GM18511 (cell line): ENCODE results near the gene DUSP16.
"Not testable (repeated sequence)": the region's sequence is repeated elsewhere in the genome, so short reads cannot be mapped to it uniquely, and the experiment has no call there.

ENCODE experiments used
- ATAC-seq: cut with Tn5 transposase; IDR thresholded peaks from one replicate; pipeline ENCODE4 v1.9.1; 2021; ENCODE audit warnings: mild to moderate bottlenecking, moderate library complexity; ENCODE audit not compliant: unreplicated experiment

The DUSP16 gene

DNA sequence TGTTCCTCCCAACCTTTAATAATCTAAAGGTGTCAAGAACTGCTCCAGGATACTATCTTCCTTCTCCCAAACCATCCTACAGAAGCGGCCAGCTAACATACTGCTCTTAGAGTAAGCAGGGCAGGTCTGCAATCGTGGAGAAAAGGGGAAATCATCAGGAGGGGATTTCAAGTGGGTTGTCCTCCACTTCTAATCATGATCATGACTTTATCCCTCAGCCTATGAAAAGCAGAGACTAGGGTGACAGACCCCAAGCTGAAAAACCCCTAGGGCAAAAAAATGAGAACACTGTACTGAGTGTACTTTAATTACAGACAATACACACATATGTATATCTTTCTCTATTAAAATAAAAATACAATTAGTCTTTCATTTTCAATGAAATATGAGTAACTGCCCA is 13.9 kb downstream of the DUSP16 start:
- ATAC-seq, result no peak

DNA sequence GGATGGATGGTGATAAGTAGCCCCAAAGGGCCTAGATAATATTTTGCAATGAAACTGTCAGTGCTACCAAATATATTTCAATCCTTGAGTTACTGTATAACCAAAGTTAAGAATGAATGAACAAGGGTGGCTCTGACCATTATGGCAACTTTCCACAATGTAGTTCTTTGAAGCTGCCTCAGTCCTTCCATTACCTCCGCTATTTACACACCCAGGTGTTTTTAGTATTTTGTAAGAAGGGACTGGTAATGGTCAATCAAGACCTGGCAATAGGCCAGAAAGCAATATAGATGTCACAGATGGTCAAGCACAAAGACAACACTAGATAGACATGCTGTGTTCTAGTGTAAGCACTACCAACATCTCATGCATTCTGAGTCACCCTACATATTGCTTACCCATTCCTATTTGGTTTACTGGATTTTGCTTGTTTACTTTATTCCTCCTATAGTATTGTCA is 16.3 kb downstream of the DUSP16 start:
- no peak for ATAC-seq

DNA sequence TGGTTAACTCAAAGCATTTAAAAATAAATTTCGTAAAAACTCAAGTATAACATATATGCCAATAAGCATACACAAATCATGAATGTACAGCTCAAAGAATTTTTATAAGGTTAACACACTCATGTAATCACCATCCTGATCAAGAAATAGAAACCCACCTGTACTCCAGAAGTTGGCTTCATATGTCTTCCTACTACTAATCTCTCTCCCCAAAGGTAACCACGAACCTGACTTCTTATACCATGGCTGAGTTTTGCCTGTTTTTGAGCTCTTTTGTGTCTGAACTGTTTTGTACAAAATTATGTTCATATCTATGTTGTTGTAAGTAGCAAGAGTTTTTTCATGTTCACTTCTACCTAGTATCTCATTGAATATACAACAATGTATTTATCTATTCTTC is 18.7 kb downstream of the DUSP16 start:
- ATAC-seq, result no peak

DNA sequence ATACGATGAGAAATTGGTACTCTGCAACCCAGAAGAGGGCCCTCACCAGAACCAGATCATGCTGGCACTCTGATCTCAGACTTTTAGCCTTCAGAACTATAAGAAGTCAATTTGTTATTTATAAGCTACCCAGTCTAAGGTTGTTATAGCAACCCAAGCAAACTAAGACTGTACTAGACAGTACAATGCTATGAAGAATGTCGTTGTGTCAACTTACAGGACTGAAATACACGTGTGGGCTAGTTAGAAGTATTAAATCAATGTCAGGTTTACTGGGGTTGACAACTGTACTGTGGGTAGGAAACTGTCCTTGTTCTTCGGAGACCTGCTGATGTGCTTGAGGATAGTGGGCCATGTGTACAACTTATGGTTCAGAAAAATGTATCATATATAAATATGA is 19.7 kb downstream of the DUSP16 start:
- ATAC-seq, result no peak

DNA sequence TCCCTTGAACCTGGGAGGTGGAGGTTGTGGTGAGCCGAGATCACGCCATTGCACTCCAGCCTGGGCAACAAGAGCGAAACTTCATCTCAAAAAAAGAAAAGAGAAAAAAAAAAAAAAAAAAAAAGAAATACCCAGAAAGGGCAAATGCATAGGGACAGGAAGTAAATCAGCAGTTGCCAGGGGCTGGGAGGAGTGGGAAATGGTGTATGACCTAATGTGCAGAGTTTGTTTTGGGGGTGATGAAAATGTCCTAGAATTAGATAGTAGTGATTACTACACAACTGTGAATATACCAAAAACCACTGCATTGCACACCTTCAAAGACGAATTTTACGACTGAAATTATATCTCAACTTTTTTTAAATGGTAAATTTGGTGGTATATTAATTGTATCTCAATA is 20.4 kb downstream of the DUSP16 start:
- no peak for ATAC-seq

DNA sequence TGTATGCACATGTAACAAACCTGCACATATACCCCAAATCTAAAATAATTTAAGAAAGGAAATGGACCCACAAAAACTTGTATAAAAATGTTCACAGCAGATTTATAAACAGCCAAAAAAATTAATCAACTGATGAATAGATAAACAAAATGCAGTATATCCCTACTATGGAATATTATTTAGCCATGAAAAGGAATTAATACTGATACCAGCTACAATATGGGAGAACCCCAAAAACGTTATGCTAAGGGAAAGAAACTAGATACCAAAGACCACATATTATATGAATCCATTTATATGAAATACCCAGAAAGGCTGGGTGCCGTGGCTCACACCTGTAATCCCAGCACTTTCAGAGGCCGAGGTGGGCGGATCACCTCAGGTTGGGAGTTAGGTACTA is 20.9 kb downstream of the DUSP16 start:
- ATAC-seq, result no peak

DNA sequence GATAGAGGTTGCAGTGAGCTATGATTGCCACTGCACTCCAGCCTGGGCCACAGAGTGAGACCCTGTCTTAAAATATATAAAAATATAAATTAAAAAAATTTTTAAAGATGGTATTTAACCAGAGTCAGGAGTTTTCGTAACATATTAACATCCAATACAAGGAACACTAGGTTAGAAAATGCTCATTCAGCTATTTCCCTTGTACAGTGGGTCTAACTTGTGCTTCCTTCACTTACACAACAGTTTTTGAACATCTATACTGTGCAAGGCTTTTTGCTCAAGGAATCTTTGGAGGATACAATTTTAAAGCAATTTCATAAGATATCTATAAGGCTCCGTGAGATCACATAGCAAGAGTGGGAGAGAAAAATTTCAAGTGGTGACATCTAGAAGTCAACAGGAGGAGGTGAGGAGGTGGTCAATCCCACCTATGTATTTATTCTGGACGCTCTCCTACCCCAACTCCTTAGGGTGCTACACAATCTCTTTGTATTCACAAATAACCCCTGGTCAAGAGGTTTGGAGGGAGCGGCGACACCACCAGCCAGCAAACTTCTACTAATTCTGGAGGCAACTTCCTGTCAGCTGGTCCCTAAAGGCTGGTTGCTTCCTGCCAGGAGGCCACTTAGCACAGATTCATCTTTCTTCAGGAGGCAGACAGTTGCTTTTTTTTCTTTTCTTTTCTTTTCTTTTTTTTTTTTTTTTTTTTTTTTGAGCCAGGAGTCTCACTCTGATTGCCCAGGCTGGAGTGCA is 22.2 kb downstream of the DUSP16 start:
- ATAC-seq, result no peak

DNA sequence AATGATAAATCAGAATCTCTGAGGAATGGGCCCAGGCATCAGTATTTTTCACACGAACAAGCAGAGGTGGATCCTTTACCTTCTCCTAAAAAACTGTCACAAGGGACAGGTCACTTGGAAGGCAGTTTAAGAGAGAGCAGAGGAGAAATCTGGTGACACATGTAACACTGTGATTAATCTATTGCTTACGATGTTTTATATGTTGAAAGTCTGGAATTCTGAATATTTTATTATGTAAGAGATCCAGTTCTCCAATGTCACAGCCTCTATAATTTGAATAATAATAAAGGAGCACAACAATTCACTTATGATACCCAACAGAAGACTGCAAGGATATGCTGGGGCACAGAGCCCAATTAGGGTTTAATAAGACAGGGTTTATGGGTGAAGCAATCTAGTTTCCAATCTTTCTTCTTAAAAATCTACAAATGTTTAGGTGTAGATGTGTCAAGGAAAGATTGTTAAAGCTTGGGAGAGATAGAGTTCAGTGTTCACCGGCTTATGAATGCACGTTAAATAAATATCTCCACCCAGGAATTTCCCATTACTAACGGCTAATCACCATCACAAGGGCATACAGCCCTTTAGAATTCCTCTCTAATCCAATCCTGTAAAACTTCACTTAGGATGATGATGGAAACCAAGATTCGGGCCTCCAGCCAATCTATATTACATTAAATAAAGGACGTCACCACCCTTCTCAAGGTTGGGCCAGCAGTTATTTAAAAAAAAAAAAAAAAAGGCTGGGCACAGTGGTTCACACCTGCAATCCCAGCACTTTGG is 23.4 kb downstream of the DUSP16 start:
- no peak for ATAC-seq

DNA sequence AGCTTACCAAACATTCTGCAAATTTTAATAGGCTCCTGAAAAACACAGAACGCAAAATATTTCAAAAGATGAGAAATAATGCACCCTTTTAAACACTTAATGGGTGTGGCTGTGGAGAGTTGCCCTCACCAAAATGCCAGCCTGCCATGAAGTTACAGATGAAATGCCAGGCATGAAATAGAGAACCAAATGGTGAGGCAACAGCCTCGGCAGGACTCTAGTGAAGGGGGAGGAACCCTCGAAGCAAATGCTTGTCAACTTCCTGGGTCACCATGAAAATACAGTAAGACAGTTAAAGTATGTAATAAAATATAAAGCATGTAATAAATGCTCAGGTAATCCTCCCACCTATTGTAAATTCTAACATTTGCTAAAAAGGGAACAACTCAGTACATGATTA is 24.1 kb downstream of the DUSP16 start:
- ATAC-seq, result no peak

DNA sequence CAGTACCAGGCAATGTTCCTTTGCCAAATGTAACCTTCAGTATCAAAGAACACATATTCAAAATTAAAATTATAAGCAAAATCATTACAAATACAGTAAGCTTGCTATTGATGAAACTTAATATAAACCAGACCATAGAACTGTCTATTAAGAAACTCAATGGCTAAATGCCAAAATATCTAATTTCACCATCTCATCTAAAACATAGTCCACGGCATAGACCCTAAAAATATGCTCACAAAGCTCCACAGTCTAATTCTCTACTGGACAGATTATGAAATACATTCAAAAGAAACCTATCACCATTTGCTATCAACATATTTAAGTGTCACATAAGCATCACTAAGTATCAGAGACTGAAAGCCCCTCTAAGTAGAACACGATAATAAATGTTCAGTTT is 25.2 kb downstream of the DUSP16 start:
- ATAC-seq, result no peak

DNA sequence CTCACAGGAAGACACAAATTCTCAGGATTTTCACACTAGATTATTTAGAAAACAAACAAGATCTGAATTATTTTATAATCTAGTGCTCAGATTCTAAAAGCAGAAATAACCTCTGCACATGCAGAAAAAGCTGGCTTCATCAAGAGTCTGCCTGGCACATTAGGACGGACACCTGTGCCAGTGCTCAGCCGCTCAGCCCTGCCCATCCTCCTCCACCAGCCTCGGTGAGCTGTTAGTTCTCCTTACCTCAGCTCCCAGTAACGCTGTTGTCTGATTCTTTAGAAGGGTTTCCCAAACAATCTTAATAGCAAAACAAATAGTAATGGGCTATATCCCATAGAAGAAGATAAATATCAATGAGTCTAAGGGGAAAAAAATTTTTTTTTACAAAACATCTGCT is 27.7 kb downstream of the DUSP16 start:
- no peak for ATAC-seq

DNA sequence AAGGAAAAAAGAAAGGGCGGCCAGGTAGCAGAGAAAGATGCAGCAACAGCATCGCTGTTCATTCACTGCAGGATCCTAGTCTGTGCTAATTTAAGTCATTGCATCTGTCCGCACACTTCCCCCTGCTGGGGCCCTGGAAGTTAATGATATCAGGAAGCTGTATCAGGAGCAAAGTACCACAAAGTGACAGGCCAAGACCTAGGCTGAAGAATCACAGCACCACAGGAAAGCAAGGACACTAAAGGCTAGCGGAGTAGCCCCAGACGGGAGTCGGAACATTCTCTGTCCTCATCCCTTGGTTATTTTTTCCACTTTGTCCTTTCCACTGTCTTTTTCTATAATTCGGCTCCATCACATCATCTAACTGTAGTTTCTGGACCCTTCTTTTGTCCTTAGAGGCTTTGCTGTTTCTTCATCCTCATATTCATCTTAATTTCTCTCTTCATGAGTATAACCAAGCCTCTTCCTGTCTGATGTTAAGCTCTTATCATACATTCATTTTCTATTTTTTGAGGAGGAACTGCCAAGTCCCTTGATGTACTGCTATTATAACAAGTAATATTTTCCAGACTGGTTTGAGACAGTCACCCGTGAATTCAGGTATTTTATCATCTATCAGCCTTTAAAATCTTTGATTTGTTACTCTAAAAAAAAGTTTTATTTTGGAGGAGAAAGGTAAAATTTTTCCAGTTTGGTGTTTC is 28.3 kb downstream of the DUSP16 start:
- no peak for ATAC-seq

DNA sequence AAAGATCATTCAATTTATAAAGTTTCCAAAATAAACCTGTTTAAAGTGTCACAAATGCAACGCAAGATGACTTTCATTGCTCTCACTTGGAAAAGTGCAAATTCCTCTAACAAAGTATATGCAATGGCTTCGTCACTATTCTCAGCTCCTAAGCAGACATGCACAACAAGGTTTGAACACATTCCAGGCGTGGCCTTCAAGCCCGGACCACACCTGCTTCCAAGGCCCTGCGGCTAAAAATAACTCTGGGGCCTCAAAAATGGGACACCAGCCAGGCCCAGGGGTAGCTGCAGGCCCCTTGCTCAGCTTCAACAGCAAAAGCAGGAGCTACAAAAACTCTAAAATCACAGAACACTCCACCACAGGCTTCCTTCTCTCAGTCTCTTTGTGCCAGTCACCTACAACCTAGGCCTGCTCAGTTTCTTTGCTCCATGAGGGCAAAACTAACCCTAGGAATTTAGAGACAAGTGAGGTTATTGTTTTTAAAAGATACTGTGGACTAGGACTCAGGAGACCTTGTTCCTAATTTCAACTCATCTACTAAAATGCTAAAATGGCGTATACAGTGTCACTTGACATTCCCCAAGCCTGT is 29.3 kb downstream of the DUSP16 start:
- no peak for ATAC-seq

DNA sequence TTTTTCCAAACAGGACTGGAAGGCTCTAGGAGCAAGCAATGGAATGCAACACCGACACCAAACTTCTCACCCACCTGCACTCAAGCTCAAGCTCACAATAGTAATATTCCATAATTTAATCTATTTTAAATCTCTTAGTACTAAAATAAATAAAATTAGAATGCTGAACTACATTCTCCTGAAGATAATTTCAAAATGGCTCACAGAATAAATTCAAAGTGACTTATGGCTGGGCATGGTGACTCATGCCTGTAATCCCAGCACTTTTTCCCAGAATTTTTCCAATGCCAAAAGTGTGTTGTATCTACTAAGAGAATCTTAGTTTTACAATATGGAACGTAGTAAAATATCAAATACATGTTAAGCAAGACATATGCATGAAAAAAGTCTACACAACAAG is 31.5 kb downstream of the DUSP16 start:
- no peak for ATAC-seq

DNA sequence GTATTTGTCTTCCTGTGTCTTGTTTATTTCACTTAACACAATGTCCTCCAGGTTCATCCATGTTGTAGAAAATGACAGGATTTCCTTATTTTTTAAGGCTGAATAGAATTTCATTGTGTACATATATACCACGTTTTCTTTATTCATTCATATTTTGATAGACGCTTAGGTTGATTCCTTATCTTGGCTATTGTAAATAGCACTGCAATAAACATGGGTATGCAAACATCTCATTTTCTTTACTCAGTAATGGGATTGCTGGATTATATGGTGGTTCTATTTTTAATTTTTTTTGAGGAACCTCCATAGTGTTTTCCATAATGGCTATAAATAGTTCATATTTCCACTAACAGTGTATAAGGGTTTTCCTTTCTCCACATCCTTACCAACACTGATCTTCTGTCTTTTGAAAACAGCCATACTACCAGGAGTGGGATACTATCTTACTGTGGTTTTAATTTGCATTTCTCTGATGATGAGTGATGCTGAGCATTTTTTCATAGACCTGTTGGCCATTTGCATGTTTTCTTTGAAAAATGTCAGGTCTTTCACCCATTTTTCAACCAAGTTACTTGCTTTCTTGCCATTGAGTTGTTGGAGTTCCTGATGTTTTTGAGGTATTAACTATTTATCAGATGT is 32.8 kb downstream of the DUSP16 start:
- ATAC-seq, result no peak

DNA sequence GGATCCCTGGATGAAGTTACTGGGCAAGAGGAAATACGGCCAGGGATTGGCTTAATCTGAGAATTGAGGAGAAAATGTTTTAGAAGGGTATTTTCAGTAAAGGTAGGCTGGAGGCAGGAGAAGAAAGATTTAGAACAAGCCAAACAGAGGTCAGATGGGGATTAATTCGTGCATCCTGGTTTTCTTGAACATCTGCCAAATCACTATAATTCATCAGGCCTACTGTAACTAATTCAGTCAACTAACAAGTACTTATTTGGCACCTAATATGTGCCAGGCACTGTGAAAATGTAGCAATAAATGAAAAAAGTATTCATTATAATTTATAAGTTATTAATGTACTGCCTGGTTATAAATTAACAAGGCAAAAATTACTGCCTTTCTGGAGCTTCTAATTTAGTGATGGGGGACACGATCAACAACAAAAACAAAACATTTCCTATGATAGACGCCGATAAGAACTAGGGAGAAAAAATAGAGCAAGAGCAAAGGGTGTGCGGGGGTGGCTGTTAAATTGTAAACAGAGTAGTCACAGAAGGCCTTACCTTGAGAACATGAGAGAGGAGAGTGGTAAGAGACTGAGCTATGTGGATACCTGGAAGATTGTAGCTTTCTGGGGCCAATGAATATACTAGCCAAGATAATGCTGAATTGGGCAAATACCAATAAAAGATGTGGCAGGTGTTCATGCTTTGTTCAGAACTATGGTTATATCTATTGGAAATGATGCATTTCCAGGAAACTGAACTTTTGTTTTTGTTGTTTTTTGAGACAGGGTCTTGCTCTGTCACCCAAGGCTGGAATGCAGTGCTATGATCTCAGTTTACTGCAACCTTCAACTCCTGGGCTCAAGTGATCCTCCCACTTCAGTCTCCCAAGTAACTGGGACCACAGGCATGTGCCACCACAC is 34.0 kb downstream of the DUSP16 start:
- no peak for ATAC-seq

DNA sequence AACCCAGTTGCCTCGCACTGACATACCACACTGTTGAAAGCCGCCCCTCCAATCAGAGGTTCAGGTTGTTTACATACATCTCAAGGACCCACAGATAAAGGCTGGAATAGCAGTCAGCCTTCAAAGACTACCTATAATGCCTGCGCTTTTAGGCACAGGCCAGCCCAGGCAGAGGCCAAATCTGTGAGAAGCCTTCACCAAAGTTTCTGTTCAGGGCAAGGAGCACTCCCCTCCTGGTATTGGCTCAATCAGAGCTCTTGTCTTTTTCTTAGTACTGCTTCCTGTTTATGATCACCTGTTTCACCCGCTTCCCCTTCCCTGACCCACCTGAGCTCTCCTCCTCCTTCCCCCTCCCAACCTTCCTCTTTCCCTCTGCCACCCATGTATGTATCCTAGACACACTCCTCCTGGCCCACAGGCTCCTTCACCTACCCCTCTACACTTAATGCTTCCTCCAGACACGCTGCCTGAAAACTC is 34.8 kb downstream of the DUSP16 start:
- ATAC-seq, result no peak

DNA sequence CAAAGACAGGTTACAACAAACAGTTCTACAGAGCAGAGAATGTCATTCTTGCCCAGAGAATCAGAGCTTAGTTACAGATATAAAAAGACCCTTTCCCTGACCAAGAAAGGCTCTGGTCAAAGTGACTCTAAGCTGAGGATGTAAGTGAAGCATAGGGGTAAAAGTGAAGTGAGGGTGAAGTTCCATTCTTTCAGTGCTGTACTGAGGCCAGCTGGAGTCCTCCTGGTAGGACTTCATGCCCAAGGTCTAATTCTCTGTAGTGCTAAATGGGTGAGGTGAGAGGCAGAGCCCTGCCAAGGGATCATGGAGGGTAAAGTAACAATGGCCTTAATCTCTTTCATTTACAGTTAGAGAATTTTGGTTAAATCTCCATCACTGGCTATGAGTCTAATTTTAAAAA is 38.5 kb downstream of the DUSP16 start:
- no peak for ATAC-seq

DNA sequence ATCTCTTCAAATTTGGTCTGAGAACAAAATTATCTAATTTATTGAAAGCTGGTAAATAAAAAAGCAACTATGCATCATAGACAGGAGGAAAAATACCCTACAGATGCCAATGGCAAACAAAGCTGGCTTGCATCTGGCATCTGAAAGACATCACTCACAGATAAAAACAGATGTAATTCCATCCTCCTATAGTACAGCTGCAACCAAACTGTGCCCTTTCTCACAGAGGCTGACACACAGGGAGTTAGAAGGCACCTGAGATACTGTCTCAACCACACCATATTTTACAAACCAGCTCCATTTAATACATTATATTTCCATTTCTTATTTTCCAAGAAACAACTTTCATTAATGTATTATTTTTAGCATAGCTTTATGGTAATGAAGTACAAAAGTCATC is 39.4 kb downstream of the DUSP16 start:
- no peak for ATAC-seq

DNA sequence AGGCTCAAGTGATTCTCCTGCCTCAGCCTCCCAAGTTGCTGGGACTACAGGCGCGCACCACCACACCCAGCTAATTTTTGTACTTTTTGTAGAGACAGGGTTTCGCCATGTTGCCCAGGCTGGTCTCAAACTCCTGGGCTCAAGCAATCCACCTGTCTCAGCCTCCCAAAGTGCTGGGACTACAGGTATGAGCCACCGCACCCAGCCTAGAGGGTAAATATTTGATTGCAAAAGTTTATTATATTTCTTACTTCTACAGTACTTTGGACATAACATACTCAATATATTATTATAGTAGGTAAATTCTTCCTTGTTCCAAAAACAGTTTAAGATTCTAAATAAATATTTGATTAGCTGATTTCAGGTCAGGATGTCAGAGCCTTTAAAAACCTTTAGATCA is 40.0 kb downstream of the DUSP16 start:
- ATAC-seq, result not testable (repeated sequence)
